ENCODE data around the gene DSG2. TPM values are rescaled to one million over a fixed set of nuclear protein-coding genes. Genes with fewer than 3 reads are reported as not detected.
A peak's percentile ranks its signal among the peaks of the same experiment; 100 is the strongest.
"Not testable (repeated sequence)": the region's sequence is repeated elsewhere in the genome, so short reads cannot be mapped to it uniquely, and the experiment has no call there.

The DSG2 gene
- total RNA-seq, 1 donor from 2014 or later: 154 TPM

GRCh38 chr18:31504455-31505147 is 6.6 kb downstream of the DSG2 start:
- DNase-seq (ENCODE audit: low read depth): no peak
- Histone ChIP-seq H3K36me3 (ENCODE audit: control insufficient read depth, insufficient read depth, low read length) (no peaks in the 10 kb centered on the region), H3K27me3 (ENCODE audit: control insufficient read depth, insufficient read depth, low read length) (no peaks in the 10 kb centered on the region), H3K4me3 (ENCODE audit: low read depth, low read length) (no peak overlapping the region)
- TF ChIP-seq CTCF (IDR thresholded peaks at IDR 0.05; ENCODE audit: insufficient read depth, low read length, poor library complexity, severe bottlenecking): no peak

GRCh38 chr18:31505156-31505555 is 7.2 kb downstream of the DSG2 start:
- no peaks in the 10 kb centered on the region for H3K36me3 ChIP-seq (ENCODE audit: control insufficient read depth, insufficient read depth, low read length)
- no peaks in the 10 kb centered on the region for H3K27me3 ChIP-seq (ENCODE audit: control insufficient read depth, insufficient read depth, low read length)
- no peak for TF ChIP-seq CTCF (IDR thresholded peaks at IDR 0.05; ENCODE audit: insufficient read depth, low read length, poor library complexity, severe bottlenecking)
- no peak for DNase-seq (ENCODE audit: low read depth)
- H3K4me3 ChIP-seq (ENCODE audit: low read depth, low read length): no peak overlapping the region

- no peaks in the 10 kb centered on the region for H3K36me3 ChIP-seq (ENCODE audit: control insufficient read depth, insufficient read depth, low read length)
- peak; percentile 44 for TF ChIP-seq CTCF (IDR thresholded peaks at IDR 0.05; ENCODE audit: insufficient read depth, low read length, poor library complexity, severe bottlenecking)
- no peak for DNase-seq (ENCODE audit: low read depth)
- H3K27me3 ChIP-seq (ENCODE audit: control insufficient read depth, insufficient read depth, low read length): no peaks in the 10 kb centered on the region
- H3K4me3 ChIP-seq (ENCODE audit: low read depth, low read length): no peak overlapping the region
Measured at GRCh38 chr18:31506024-31506742, 8.2 kb downstream of the DSG2 start.

GRCh38 chr18:31507124-31507523 is 9.1 kb downstream of the DSG2 start:
- not testable (repeated sequence) for H3K36me3 ChIP-seq (ENCODE audit: control insufficient read depth, insufficient read depth, low read length); H3K4me3 ChIP-seq (ENCODE audit: low read depth, low read length); DNase-seq (ENCODE audit: low read depth); H3K27me3 ChIP-seq (ENCODE audit: control insufficient read depth, insufficient read depth, low read length)

- H3K4me3 ChIP-seq (ENCODE audit: low read depth, low read length): no peak overlapping the region
Measured at GRCh38 chr18:31508781-31509180, 10.8 kb downstream of the DSG2 start.

More at GRCh38 chr18:31508781-31509180, 10.8 kb downstream of the DSG2 start:
- Histone ChIP-seq H3K27me3 (ENCODE audit: control insufficient read depth, insufficient read depth, low read length) (no peaks in the 10 kb centered on the region), H3K36me3 (ENCODE audit: control insufficient read depth, insufficient read depth, low read length) (no peaks in the 10 kb centered on the region)
- TF ChIP-seq CTCF (IDR thresholded peaks at IDR 0.05; ENCODE audit: insufficient read depth, low read length, poor library complexity, severe bottlenecking): no peak
- DNase-seq (ENCODE audit: low read depth): no peak
